ENCODE measurements around the gene PPM1M.

DNA sequence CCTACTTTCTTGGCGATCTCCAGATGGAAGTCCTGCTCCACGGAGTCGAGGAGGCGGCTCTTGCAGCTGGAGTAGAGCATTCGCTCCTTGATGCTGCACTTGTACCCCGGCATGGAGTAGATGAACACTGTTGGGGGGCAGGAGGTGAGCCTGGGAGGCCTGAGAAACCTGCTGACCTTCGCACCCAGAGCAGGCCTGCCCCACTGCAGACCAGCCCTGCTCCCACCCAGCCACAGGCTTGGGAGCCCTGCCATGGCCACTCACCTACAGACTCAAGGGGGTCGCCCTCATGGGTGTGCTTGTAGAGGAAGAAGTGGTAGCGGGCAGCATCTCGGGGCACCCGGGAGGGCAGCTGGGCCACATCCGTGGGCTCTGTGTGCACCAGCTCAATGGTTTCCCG is 15.9 kb upstream of the PPM1M start:
- TF ChIP-seq POLR2A (IDR thresholded peaks at IDR 0.05) (no peak), POLR2AphosphoS5 (IDR thresholded peaks at IDR 0.05) (no peak), EP300 (IDR thresholded peaks at IDR 0.05; ENCODE audit: low read depth) (no peak)
- TF ChIP-seq, protein P1, sequence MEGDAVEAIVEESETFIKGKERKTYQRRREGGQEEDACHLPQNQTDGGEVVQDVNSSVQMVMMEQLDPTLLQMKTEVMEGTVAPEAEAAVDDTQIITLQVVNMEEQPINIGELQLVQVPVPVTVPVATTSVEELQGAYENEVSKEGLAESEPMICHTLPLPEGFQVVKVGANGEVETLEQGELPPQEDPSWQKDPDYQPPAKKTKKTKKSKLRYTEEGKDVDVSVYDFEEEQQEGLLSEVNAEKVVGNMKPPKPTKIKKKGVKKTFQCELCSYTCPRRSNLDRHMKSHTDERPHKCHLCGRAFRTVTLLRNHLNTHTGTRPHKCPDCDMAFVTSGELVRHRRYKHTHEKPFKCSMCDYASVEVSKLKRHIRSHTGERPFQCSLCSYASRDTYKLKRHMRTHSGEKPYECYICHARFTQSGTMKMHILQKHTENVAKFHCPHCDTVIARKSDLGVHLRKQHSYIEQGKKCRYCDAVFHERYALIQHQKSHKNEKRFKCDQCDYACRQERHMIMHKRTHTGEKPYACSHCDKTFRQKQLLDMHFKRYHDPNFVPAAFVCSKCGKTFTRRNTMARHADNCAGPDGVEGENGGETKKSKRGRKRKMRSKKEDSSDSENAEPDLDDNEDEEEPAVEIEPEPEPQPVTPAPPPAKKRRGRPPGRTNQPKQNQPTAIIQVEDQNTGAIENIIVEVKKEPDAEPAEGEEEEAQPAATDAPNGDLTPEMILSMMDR (IDR thresholded peaks at IDR 0.05): no peak

Data from transverse colon (tissue), 4 donors.